Hepatocyte (in vitro differentiated cells): ENCODE data around the gene RIN3. TPM values are rescaled to one million over a fixed set of nuclear protein-coding genes. Genes with fewer than 3 reads are reported as not detected.

ENCODE experiments used
- DNase-seq: peaks from one replicate; pipeline ENCODE4 v3.0.0-alpha.2; 2016; ENCODE audit warnings: low spot score
- H2AFZ ChIP-seq: fragments of 200-600 bp; sonication (generic); 2 replicates; pipeline ENCODE4 v1.6.0; 2016; ENCODE audit warnings: antibody characterized with exemption, mild to moderate bottlenecking
- H3K27ac ChIP-seq: fragments of 200-600 bp; sonication (generic); 2 replicates; pipeline ENCODE4 v1.5.1; 2016; ENCODE audit warnings: mild to moderate bottlenecking
- H3K27me3 ChIP-seq: fragments of 200-600 bp; sonication (generic); 2 replicates; pipeline ENCODE4 v1.6.1; 2016
- H3K36me3 ChIP-seq: fragments of 200-600 bp; sonication (generic); replicated peaks from 2 replicates; pipeline ENCODE4 v1.5.1; 2016; ENCODE audit warnings: low read depth; ENCODE audit not compliant: insufficient read depth
- H3K4me1 ChIP-seq: fragments of 200-600 bp; sonication (generic); 2 replicates; pipeline ENCODE4 v1.5.1; 2016; ENCODE audit warnings: mild to moderate bottlenecking, moderate library complexity; ENCODE audit not compliant: insufficient read depth
- H3K4me2 ChIP-seq: fragments of 200-600 bp; sonication (generic); 2 replicates; pipeline ENCODE4 v1.6.0; 2016
- H3K4me3 ChIP-seq: fragments of 200-600 bp; sonication (generic); 2 replicates; pipeline ENCODE4 v1.5.1; 2016; ENCODE audit warnings: mild to moderate bottlenecking
- H3K79me2 ChIP-seq: fragments of 200-600 bp; sonication (generic); 2 replicates; pipeline ENCODE4 v1.6.0; 2017; ENCODE audit warnings: mild to moderate bottlenecking
- H3K9me2 ChIP-seq: fragments of 200-600 bp; sonication (generic); replicated peaks from 2 replicates; pipeline ENCODE4 v1.6.0; 2017; ENCODE audit warnings: mild to moderate bottlenecking; ENCODE audit not compliant: insufficient read depth
- H3K9me3 ChIP-seq: fragments of 200-600 bp; sonication (generic); 2 replicates; pipeline ENCODE4 v1.5.1; 2016; ENCODE audit warnings: low read depth, mild to moderate bottlenecking
- H4K20me1 ChIP-seq: fragments of 200-600 bp; sonication (generic); 2 replicates; pipeline ENCODE4 v1.6.0; 2016; ENCODE audit warnings: mild to moderate bottlenecking; ENCODE audit not compliant: insufficient read depth, poor library complexity, severe bottlenecking
- EZH2 ChIP-seq: fragments of 200-600 bp; sonication (generic); IDR thresholded peaks from 2 replicates; pipeline ENCODE4 v1.6.1; 2016; ENCODE audit warnings: antibody characterized with exemption, mild to moderate bottlenecking, borderline replicate concordance
- EZH2phosphoT487 ChIP-seq: fragments of 200-600 bp; sonication (generic); IDR thresholded peaks from one replicate; pipeline ENCODE4 v1.6.1; 2018; ENCODE audit warnings: antibody characterized with exemption, mild to moderate bottlenecking, low read depth, moderate library complexity; ENCODE audit not compliant: unreplicated experiment, severe bottlenecking
- WGBS: methylation state at CpG from one replicate; pipeline ENCODE4 v1.1.6; 2016; ENCODE audit warnings: low lambda C conversion rate; ENCODE audit errors: missing lambda C conversion rate; 5-methylcytosine and 5-hydroxymethylcytosine counted together
- polyA plus RNA-seq: library from polyadenylated mRNA; unstranded; fragments of >200 nt; fragmentation: Nextera tagmentation; extraction: Ambion mirVana; gene quantifications from 2 replicates; pipeline ENCODE4 v1.2.1, GENCODE V29; 2016
- total RNA-seq: library from RNA; depleted of rRNA; stranded (reverse); fragments of >200 nt; gene quantifications from 2 replicates; pipeline ENCODE4 v1.2.3, GENCODE V29; 2014
- TF ChIP-seq, protein P1 (sequence below): fragments of 200-600 bp; sonication (generic); IDR thresholded peaks from 2 replicates; pipeline ENCODE4 v1.5.1; 2016; ENCODE audit warnings: antibody characterized with exemption, mild to moderate bottlenecking; ENCODE audit not compliant: poor library complexity

The RIN3 gene
- total and polyA plus RNA-seq, 2 experiments from 2014 or later, result 4.2 to 11.8 TPM

DNA sequence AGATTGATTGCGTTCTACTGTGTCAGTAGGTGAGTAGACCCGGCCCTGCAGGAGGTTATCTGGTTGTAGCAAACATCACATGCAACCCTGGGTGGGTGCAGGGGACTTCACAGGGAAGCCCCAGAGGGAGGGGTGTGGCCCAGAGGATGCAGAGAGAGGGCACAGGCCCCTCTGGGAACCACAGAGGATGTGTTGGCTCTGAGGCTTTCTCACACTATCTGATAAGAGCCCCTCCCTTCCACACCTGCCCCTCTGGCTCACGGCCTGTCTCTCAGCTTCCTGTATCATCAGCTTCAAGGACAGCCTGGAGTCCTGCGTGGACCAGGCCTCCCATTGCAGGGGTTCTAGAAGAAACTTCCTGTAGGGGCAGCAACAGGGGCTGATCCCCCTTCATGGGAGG, 101.9 kb downstream of the RIN3 start:
- TF ChIP-seq, protein P1, sequence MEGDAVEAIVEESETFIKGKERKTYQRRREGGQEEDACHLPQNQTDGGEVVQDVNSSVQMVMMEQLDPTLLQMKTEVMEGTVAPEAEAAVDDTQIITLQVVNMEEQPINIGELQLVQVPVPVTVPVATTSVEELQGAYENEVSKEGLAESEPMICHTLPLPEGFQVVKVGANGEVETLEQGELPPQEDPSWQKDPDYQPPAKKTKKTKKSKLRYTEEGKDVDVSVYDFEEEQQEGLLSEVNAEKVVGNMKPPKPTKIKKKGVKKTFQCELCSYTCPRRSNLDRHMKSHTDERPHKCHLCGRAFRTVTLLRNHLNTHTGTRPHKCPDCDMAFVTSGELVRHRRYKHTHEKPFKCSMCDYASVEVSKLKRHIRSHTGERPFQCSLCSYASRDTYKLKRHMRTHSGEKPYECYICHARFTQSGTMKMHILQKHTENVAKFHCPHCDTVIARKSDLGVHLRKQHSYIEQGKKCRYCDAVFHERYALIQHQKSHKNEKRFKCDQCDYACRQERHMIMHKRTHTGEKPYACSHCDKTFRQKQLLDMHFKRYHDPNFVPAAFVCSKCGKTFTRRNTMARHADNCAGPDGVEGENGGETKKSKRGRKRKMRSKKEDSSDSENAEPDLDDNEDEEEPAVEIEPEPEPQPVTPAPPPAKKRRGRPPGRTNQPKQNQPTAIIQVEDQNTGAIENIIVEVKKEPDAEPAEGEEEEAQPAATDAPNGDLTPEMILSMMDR, result no peak
- TF ChIP-seq EZH2 (no peak), EZH2phosphoT487 (no peak)
- no peaks in the 10 kb centered on the region for H3K9me2 ChIP-seq
- H3K27ac ChIP-seq, result no peak overlapping the region
- H3K27me3 ChIP-seq, result no peaks in the 10 kb centered on the region
- no peak overlapping the region for H2AFZ ChIP-seq
- H3K4me3 ChIP-seq, result no peak overlapping the region
- no peaks in the 10 kb centered on the region for H3K36me3 ChIP-seq
- no peaks in the 10 kb centered on the region for H3K79me2 ChIP-seq
- H3K4me2 ChIP-seq, result no peak overlapping the region
- WGBS, result 67% methylated on average over 4 of the region's 4 CpGs
- no peaks in the 10 kb centered on the region for H3K4me1 ChIP-seq
- no peak for DNase-seq
- no peaks in the 10 kb centered on the region for H3K9me3 ChIP-seq
- H4K20me1 ChIP-seq, result no peaks in the 10 kb centered on the region

DNA sequence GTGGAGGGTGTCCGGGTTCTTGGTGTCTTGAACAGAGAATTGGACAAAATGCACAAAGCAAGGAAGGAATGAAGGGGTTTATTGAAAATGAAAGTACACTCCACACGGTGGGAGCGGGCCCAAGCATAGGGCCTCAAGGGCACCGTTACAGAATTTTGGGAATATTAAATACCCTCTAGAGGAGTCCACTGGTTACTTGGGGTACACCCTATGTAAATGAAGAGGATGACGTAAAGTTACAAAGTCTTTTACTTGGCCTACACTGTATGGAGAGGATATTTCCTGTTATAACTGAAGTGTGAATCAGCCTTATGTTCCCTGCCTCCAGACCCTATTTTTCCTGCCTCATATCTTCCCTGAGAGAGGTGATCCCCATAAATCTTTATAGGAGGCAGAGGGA, 102.6 kb downstream of the RIN3 start:
- DNase-seq, result no peak
- Histone ChIP-seq H4K20me1 (no peaks in the 10 kb centered on the region), H3K4me3 (no peak overlapping the region), H3K9me2 (no peaks in the 10 kb centered on the region), H3K27ac (no peak overlapping the region), H3K4me1 (no peaks in the 10 kb centered on the region), H3K27me3 (no peaks in the 10 kb centered on the region), H3K79me2 (no peaks in the 10 kb centered on the region), H2AFZ (no peak overlapping the region), H3K4me2 (no peak overlapping the region), H3K9me3 (no peaks in the 10 kb centered on the region), H3K36me3 (no peaks in the 10 kb centered on the region)
- TF ChIP-seq, protein P1, result no peak
- TF ChIP-seq EZH2phosphoT487, result no peak
- no peak for TF ChIP-seq EZH2
- 96% methylated on average over 5 of the region's 5 CpGs for WGBS

- no peaks in the 10 kb centered on the region for H3K9me3 ChIP-seq
- H3K4me3 ChIP-seq, result no peak overlapping the region
- no peaks in the 10 kb centered on the region for H3K27me3 ChIP-seq
- no peak overlapping the region for H3K27ac ChIP-seq
- no peak overlapping the region for H3K4me2 ChIP-seq
- no peak for DNase-seq
- no peaks in the 10 kb centered on the region for H3K36me3 ChIP-seq
- TF ChIP-seq, protein P1, result no peak
- TF ChIP-seq EZH2phosphoT487, result no peak
- TF ChIP-seq EZH2, result no peak
- H3K79me2 ChIP-seq, result no peaks in the 10 kb centered on the region
- H3K4me1 ChIP-seq, result no peaks in the 10 kb centered on the region
- H3K9me2 ChIP-seq, result no peaks in the 10 kb centered on the region
- H2AFZ ChIP-seq, result no peak overlapping the region
- no peaks in the 10 kb centered on the region for H4K20me1 ChIP-seq
These were observed 104.0 kb downstream of the RIN3 start for GRCh38 chr14:92617581-92617980.
